ENCODE data around the gene STUB1. TPM values are rescaled to one million over a fixed set of nuclear protein-coding genes. Genes with fewer than 3 reads are reported as not detected.

The STUB1 gene
- total RNA-seq (114 and 133 TPM in 2 replicates), polyA plus RNA-seq (94.6 and 146 TPM in 2 replicates), polyA minus RNA-seq (ENCODE audit: low replicate concordance) (143 and 175 TPM in 2 replicates)
- polyA plus RNA-seq (2012): 99.4 and 161 TPM in 2 replicates

DNA sequence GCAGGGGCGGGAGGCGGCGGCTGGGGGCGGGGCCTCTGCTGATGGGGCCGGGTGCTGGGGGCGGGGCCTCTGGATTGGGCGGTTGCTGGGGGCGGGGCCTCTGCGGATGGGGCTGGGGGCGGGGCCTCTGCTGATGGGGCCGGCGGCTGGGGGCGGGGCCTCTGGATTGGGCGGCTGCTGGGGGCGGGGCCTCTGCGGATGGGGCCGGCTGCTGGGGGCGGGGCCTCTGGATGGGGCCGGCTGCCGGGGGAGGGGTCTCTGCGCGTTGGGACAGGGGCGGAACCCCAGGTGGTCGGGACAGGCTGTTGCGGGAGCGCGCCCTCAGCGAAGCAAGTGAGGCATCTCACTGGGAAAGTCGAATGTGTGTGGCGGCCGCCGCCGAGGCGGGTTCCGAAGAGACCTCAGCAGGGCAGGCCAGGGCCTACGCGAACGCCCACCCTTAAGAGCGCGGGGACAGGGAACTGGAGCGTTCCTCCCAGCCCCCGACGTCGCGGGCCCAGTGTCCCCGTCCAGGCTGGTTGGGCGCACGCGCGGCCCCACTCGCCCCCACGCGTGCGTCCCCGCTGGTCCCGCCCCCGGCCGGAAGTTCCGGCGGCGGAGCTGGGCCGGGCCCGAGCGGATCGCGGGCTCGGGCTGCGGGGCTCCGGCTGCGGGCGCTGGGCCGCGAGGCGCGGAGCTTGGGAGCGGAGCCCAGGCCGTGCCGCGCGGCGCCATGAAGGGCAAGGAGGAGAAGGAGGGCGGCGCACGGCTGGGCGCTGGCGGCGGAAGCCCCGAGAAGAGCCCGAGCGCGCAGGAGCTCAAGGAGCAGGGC, at the start of gene STUB1:
Gene STUB1 (plus strand): TSS at position 597 of the 811 bp plus-strand sequence. CDS start 116 bp downstream, at position 713.
- H4K20me1 ChIP-seq (ENCODE audit: control insufficient read depth, extremely low read depth, insufficient read depth, low read length): no peaks in the 10 kb centered on the region
- peaks cover 22% of the 10 kb centered on the region for H3K36me3 ChIP-seq (ENCODE audit: control insufficient read depth, insufficient read depth, low read length)
- no peaks in the 10 kb centered on the region for H3K9me3 ChIP-seq (ENCODE audit: control insufficient read depth, insufficient read depth, low read depth, low read length)
- H2AFZ ChIP-seq (ENCODE audit: low read length): peak within 1 kb of the TSS; percentile 73
- DNase-seq (ENCODE audit: low read depth in 2 of 2): peak; percentile 78 to 86
- peak within 1 kb of the TSS; percentile 78 for H3K9ac ChIP-seq (ENCODE audit: insufficient read depth, low read length)
- no peak for TF ChIP-seq EZH2 (IDR thresholded peaks at IDR 0.05; ENCODE audit: low read length, missing control alignments)
- TF ChIP-seq, protein P1, sequence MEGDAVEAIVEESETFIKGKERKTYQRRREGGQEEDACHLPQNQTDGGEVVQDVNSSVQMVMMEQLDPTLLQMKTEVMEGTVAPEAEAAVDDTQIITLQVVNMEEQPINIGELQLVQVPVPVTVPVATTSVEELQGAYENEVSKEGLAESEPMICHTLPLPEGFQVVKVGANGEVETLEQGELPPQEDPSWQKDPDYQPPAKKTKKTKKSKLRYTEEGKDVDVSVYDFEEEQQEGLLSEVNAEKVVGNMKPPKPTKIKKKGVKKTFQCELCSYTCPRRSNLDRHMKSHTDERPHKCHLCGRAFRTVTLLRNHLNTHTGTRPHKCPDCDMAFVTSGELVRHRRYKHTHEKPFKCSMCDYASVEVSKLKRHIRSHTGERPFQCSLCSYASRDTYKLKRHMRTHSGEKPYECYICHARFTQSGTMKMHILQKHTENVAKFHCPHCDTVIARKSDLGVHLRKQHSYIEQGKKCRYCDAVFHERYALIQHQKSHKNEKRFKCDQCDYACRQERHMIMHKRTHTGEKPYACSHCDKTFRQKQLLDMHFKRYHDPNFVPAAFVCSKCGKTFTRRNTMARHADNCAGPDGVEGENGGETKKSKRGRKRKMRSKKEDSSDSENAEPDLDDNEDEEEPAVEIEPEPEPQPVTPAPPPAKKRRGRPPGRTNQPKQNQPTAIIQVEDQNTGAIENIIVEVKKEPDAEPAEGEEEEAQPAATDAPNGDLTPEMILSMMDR (conservative IDR thresholded peaks at IDR 0.05 in 1 of 2, IDR thresholded peaks at IDR 0.05 in 1 of 2; ENCODE audit: low read depth in 1 of 2, low read length in 2 of 2): no peak
- H3K79me2 ChIP-seq (ENCODE audit: control insufficient read depth, insufficient read depth, low read length): peaks cover 31% of the 10 kb centered on the region
- H3K27ac ChIP-seq (ENCODE audit: insufficient read depth, low read length): peak within 1 kb of the TSS; percentile 73
- peak within 1 kb of the TSS; percentile 99 for H3K4me2 ChIP-seq (ENCODE audit: extremely low read depth, insufficient read depth, low read length)
- H3K27me3 ChIP-seq (ENCODE audit: control insufficient read depth, insufficient read depth, low read length): no peaks in the 10 kb centered on the region
- H3K4me1 ChIP-seq (ENCODE audit: control insufficient read depth, extremely low read depth, insufficient read depth, low read length): peaks cover 22% of the 10 kb centered on the region
- H3K4me3 ChIP-seq (replicated peaks in 1 of 4; ENCODE audit: control extremely low read depth in 1 of 4, insufficient read depth in 1 of 4, low read depth in 3 of 4, low read length in 4 of 4): peak within 1 kb of the TSS; percentile 72 to 88 (median 85)

DNA sequence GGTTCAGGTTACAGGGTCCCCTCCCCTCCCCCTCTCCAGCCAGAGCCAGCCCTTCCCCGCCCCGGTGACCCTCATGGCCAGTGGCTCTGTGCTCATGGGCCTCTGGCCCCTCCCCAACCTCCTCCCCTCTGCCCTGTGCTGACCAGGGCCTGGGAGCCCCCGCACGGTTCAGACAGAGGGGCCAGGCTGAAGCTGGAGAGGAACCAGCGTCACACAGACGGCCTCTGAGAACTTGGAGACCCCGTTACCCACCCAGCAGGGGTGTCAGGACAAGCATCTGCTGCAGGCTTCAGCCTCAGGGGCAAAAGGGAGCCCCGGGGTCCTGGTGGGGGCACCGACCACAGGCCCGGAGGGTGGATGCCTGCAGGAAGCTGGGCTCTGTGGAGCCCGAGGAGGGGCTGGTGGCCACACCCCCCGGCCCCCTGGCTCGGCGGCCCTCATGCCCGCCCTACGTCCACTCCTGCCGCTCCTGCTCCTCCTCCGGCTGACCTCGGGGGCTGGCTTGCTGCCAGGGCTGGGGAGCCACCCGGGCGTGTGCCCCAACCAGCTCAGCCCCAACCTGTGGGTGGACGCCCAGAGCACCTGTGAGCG, 49.3 kb upstream of the STUB1 start, which contains the start of gene WFIKKN1:
Gene WFIKKN1 (plus strand): TSS at position 171 of the 591 bp plus-strand sequence. CDS start 269 bp downstream, at position 440.
- H3K27me3 ChIP-seq (ENCODE audit: control insufficient read depth, insufficient read depth, low read length): no peaks in the 10 kb centered on the region
- H3K4me1 ChIP-seq (ENCODE audit: control insufficient read depth, extremely low read depth, insufficient read depth, low read length): peaks cover 2% of the 10 kb centered on the region
- H3K4me2 ChIP-seq (ENCODE audit: extremely low read depth, insufficient read depth, low read length): no peak within 1 kb of the TSS
- TF ChIP-seq, protein P1 (conservative IDR thresholded peaks at IDR 0.05 in 1 of 2, IDR thresholded peaks at IDR 0.05 in 1 of 2; ENCODE audit: low read depth in 1 of 2, low read length in 2 of 2): no peak
- TF ChIP-seq EZH2 (IDR thresholded peaks at IDR 0.05; ENCODE audit: low read length, missing control alignments): no peak
- peaks cover 4% of the 10 kb centered on the region for H3K79me2 ChIP-seq (ENCODE audit: control insufficient read depth, insufficient read depth, low read length)
- no peaks in the 10 kb centered on the region for H3K9me3 ChIP-seq (ENCODE audit: control insufficient read depth, insufficient read depth, low read depth, low read length)
- H2AFZ ChIP-seq (ENCODE audit: low read length): no peak within 1 kb of the TSS
- no peaks in the 10 kb centered on the region for H4K20me1 ChIP-seq (ENCODE audit: control insufficient read depth, extremely low read depth, insufficient read depth, low read length)
- DNase-seq (ENCODE audit: low read depth in 2 of 2): no peak
- H3K9ac ChIP-seq (ENCODE audit: insufficient read depth, low read length): no peak within 1 kb of the TSS
- peaks cover 17% of the 10 kb centered on the region for H3K36me3 ChIP-seq (ENCODE audit: control insufficient read depth, insufficient read depth, low read length)
- no peak within 1 kb of the TSS for H3K27ac ChIP-seq (ENCODE audit: insufficient read depth, low read length)
- H3K4me3 ChIP-seq (replicated peaks in 1 of 4; ENCODE audit: control extremely low read depth in 1 of 4, insufficient read depth in 1 of 4, low read depth in 3 of 4, low read length in 4 of 4): no peak within 1 kb of the TSS

GRCh38 chr16:631808-632358, 48.3 kb upstream of the STUB1 start:
- no peaks in the 10 kb centered on the region for H3K4me1 ChIP-seq (ENCODE audit: control insufficient read depth, extremely low read depth, insufficient read depth, low read length)
- TF ChIP-seq, protein P1 (conservative IDR thresholded peaks at IDR 0.05 in 1 of 2, IDR thresholded peaks at IDR 0.05 in 1 of 2; ENCODE audit: low read depth in 1 of 2, low read length in 2 of 2): no peak

More at GRCh38 chr16:631808-632358, 48.3 kb upstream of the STUB1 start:
- Histone ChIP-seq H3K27ac (ENCODE audit: insufficient read depth, low read length) (no peak overlapping the region), H3K4me2 (ENCODE audit: extremely low read depth, insufficient read depth, low read length) (no peak overlapping the region), H3K36me3 (ENCODE audit: control insufficient read depth, insufficient read depth, low read length) (peaks cover 15% of the 10 kb centered on the region), H3K9me3 (ENCODE audit: control insufficient read depth, insufficient read depth, low read depth, low read length) (no peaks in the 10 kb centered on the region), H3K79me2 (ENCODE audit: control insufficient read depth, insufficient read depth, low read length) (peaks cover 4% of the 10 kb centered on the region), H3K9ac (ENCODE audit: insufficient read depth, low read length) (no peak overlapping the region), H4K20me1 (ENCODE audit: control insufficient read depth, extremely low read depth, insufficient read depth, low read length) (no peaks in the 10 kb centered on the region), H3K4me3 (replicated peaks in 1 of 4; ENCODE audit: control extremely low read depth in 1 of 4, insufficient read depth in 1 of 4, low read depth in 3 of 4, low read length in 4 of 4) (no peak overlapping the region), H2AFZ (ENCODE audit: low read length) (no peak overlapping the region), H3K27me3 (ENCODE audit: control insufficient read depth, insufficient read depth, low read length) (no peaks in the 10 kb centered on the region)
- no peak for DNase-seq (ENCODE audit: low read depth in 2 of 2)

All from fibroblast of lung (primary cell).